PC-9 (cell line): ENCODE results near the gene ROR2.

Experiments
- CTCF ChIP-seq: fragments of 200-600 bp; sonication (generic); conservative IDR thresholded peaks from 2 replicates; pipeline ENCODE4 v1.6.1; 2017; ENCODE audit warnings: mixed run types, antibody characterized with exemption, mild to moderate bottlenecking, moderate library complexity
- EZH2 ChIP-seq: fragments of 200-600 bp; sonication (generic); IDR thresholded peaks from 2 replicates; pipeline ENCODE4 v1.8.0; 2017; ENCODE audit warnings: antibody characterized with exemption, low read depth

DNA sequence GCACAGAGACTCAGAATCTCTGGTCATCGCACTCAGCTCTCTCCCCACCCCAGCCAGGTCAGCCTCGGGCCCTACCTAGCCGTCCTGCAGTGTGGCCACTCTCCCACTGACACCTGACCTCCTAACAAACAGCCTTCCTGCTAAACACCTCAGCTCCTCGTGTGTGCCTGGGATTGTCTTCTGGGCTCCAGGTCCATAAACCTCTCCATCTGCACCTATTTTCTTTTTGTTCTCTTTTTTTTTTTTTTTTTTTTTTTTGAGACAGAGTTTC, 193.6 kb downstream of the ROR2 start:
- TF ChIP-seq CTCF (no peak), EZH2 (no peak)
